ENCODE results near the gene MSGN1. TPM values are rescaled to one million over a fixed set of nuclear protein-coding genes. Genes with fewer than 3 reads are reported as not detected.

MSGN1 gene
- total RNA-seq, 2 donors from 2014 or later, result not detected

DNA sequence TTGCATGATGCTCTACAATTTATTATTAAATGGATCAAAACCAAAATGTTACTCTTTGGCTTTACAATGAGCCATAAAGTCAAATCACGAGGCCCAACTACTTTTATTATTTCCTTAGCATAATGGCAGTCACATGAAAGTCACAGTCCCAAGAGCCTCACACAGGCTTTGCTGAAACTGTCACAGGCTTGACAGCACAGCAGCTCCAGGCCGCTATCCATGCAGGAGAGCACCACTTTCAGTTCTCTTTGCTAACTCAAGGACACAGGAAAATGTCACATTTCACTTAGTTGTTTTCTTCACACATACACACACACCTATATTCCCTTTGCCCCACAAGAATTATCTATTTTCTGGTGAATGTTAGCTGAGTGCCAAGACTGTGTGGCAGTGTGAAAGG lies 11.1 kb upstream of the MSGN1 start:
- Histone ChIP-seq H3K4me1 (no peaks in the 10 kb centered on the region), H3K4me3 (no peak overlapping the region), H3K9me3 (no peaks in the 10 kb centered on the region), H3K27ac (no peak overlapping the region), H3K27me3 (no peaks in the 10 kb centered on the region), H3K9ac (ENCODE audit: low read depth in 2 of 2, low read length in 2 of 2) (no peak overlapping the region), H3K36me3 (no peaks in the 10 kb centered on the region)
- intact Hi-C loops (cut with DNase I), result no loop called here
- no peak for DNase-seq
- TF ChIP-seq, protein P1, sequence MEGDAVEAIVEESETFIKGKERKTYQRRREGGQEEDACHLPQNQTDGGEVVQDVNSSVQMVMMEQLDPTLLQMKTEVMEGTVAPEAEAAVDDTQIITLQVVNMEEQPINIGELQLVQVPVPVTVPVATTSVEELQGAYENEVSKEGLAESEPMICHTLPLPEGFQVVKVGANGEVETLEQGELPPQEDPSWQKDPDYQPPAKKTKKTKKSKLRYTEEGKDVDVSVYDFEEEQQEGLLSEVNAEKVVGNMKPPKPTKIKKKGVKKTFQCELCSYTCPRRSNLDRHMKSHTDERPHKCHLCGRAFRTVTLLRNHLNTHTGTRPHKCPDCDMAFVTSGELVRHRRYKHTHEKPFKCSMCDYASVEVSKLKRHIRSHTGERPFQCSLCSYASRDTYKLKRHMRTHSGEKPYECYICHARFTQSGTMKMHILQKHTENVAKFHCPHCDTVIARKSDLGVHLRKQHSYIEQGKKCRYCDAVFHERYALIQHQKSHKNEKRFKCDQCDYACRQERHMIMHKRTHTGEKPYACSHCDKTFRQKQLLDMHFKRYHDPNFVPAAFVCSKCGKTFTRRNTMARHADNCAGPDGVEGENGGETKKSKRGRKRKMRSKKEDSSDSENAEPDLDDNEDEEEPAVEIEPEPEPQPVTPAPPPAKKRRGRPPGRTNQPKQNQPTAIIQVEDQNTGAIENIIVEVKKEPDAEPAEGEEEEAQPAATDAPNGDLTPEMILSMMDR (IDR thresholded peaks at IDR 0.05), result no peak

DNA sequence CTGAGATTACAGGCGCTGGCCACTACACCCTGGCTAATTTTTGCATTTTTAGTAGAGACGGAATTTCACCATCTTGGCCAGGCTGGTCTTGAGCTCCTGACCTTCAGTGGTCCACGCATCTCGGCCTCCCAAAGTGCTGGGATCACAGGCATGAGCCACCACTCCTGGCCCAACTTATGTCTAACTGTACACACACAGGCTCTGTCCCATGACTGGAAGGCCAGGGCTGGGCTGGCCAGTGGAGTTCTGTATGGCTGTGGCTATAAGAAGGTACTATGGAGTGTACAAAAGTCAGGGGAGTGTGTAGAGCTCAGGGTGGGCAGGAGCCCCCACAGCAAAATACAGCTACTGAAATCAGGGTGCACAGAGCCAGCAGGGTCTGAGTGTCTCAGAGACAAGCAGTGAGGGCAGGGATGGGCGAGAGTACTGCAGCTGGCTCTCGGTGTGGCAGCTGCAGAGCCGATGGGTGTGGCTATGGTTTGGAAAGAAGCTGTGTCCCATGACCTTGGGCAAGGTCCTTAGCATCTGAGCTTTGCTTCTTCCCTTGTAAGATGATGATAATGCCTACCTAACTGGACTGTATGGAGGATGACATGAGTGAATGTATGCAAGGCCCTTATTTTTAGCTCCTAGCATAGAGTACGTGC lies 10.4 kb upstream of the MSGN1 start:
- intact Hi-C loops (cut with DNase I), result no loop called here
- Histone ChIP-seq H3K36me3 (no peaks in the 10 kb centered on the region), H3K4me1 (no peaks in the 10 kb centered on the region), H3K4me3 (no peak overlapping the region), H3K27me3 (no peaks in the 10 kb centered on the region), H3K27ac (no peak overlapping the region), H3K9me3 (no peaks in the 10 kb centered on the region), H3K9ac (ENCODE audit: low read depth in 2 of 2, low read length in 2 of 2) (no peak overlapping the region)
- TF ChIP-seq, protein P1 (IDR thresholded peaks at IDR 0.05), result no peak
- no peak for DNase-seq

DNA sequence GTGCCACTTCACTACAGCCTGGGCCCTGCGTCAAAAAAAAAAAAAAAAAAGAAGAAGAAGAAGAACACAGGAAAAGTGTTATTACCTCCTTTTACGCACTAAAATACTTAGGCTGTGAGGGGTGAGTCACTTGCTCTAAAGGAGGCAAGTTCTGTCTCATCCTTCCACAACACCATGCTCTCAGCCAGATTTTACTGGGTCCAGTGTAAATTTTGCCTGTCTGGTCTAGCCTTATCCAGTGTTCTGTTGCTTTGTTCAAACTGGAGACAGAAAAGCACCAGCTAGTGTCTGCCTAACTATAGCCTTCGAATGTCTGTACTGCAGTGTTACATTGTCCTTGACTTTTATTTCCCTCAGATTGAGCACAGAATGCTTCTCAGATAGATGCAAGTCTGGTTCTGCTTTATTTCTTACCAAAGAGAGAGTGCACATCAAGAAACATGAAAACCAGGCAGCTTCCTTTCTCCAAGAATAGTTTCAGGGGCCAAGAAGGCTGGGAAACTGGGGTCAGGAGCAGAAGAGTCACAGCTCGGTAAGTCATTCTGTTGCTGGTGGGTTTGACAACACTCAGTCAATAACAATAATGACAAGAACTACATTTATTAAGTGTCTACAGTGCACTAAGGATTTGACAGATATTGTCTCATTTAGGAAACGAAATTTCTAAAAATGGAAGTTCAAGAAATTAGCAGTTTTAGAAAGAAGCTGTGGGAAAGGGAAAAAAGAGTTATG lies 3.1 kb upstream of the MSGN1 start:
- intact Hi-C loops (cut with DNase I), result no loop called here
- Histone ChIP-seq H3K27me3 (no peaks in the 10 kb centered on the region), H3K9ac (ENCODE audit: low read depth in 2 of 2, low read length in 2 of 2) (no peak overlapping the region), H3K4me3 (no peak overlapping the region), H3K9me3 (no peaks in the 10 kb centered on the region), H3K4me1 (no peaks in the 10 kb centered on the region), H3K27ac (no peak overlapping the region), H3K36me3 (no peaks in the 10 kb centered on the region)
- TF ChIP-seq, protein P1 (IDR thresholded peaks at IDR 0.05), result no peak
- no peak for DNase-seq

DNA sequence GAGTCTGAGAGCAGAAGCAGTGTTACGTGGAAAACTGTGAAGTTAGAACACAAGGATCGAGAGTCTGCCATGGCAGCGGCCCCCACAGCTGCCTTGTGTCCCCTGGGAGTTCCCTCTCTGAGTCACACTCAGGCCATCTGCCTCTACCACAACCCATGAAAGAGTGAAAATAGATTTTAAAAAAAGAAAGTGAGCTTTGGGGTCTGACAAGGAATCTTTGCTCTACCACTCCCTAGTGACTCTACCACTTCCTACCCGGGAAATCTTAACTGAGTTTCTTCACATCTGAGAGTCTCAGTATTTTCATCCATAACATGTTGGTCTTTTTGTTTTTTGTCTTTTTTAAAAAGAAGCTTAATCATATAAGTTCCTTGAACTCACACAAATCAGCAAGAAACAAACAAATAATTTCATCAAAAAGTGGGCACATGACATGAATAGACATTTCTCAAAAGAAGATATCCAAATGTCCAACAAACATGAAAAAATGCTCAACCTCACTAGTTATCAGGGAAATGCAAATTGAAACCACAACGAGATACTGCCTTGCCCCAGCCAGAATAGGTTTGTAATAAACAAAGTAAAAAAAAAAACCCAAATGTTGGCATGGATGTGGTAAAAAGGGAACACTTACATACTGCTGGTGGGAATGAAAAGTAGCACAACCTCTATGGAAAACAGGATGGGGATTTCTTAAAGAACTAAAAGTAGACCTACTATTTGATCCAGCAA lies 2.4 kb upstream of the MSGN1 start:
- intact Hi-C loops (cut with DNase I), result no loop called here
- Histone ChIP-seq H3K4me1 (no peaks in the 10 kb centered on the region), H3K9ac (ENCODE audit: low read depth in 2 of 2, low read length in 2 of 2) (no peak overlapping the region), H3K27ac (no peak overlapping the region), H3K36me3 (no peaks in the 10 kb centered on the region), H3K27me3 (no peaks in the 10 kb centered on the region), H3K9me3 (no peaks in the 10 kb centered on the region), H3K4me3 (no peak overlapping the region)
- no peak for DNase-seq
- TF ChIP-seq, protein P1 (IDR thresholded peaks at IDR 0.05), result no peak

DNA sequence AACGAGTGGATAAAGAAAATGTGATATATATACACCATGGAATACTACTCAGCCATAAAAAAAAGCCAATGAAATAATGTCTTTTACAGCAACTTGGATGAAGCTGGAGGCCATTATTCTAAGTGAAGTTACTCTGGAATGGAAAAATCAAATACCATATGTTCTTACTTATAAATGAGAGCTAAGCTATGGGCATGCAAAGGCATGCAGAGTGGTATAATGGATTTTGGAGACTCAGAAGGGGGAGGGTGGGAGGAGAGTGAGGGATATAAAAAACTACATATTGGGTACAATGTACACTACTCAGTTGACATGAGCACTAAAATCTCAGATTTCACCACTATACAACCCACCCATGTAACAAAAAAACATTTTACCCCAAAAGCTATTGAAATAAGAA lies 1.7 kb upstream of the MSGN1 start:
- Histone ChIP-seq H3K9me3 (no peaks in the 10 kb centered on the region), H3K4me3 (no peak overlapping the region), H3K27ac (no peak overlapping the region), H3K4me1 (no peaks in the 10 kb centered on the region), H3K36me3 (no peaks in the 10 kb centered on the region), H3K9ac (ENCODE audit: low read depth in 2 of 2, low read length in 2 of 2) (no peak overlapping the region), H3K27me3 (no peaks in the 10 kb centered on the region)
- no peak for DNase-seq
- intact Hi-C loops (cut with DNase I), result no loop called here
- TF ChIP-seq, protein P1 (IDR thresholded peaks at IDR 0.05), result no peak

Measured in colonic mucosa (tissue), 4 donors.